ENCODE data around the gene DENND2A.
"Not testable (repeated sequence)": the region's sequence is repeated elsewhere in the genome, so short reads cannot be mapped to it uniquely, and the experiment has no call there.

Gene DENND2A

GRCh38 chr7:140564643-140565042 lies 76.0 kb downstream of the DENND2A start:
- DNase-seq (ENCODE audit: low read depth): no peak
- TF ChIP-seq, protein P1, sequence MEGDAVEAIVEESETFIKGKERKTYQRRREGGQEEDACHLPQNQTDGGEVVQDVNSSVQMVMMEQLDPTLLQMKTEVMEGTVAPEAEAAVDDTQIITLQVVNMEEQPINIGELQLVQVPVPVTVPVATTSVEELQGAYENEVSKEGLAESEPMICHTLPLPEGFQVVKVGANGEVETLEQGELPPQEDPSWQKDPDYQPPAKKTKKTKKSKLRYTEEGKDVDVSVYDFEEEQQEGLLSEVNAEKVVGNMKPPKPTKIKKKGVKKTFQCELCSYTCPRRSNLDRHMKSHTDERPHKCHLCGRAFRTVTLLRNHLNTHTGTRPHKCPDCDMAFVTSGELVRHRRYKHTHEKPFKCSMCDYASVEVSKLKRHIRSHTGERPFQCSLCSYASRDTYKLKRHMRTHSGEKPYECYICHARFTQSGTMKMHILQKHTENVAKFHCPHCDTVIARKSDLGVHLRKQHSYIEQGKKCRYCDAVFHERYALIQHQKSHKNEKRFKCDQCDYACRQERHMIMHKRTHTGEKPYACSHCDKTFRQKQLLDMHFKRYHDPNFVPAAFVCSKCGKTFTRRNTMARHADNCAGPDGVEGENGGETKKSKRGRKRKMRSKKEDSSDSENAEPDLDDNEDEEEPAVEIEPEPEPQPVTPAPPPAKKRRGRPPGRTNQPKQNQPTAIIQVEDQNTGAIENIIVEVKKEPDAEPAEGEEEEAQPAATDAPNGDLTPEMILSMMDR (IDR thresholded peaks at IDR 0.05; ENCODE audit: low read depth, low read length): no peak
- no peak for TF ChIP-seq MAX (IDR thresholded peaks at IDR 0.05; ENCODE audit: low read depth, low read length)
- TF ChIP-seq MYC (IDR thresholded peaks at IDR 0.05; ENCODE audit: low read depth, low read length): no peak
- TF ChIP-seq POLR2A (IDR thresholded peaks at IDR 0.05; ENCODE audit: extremely low read depth, insufficient read length): no peak
- H3K4me3 ChIP-seq (ENCODE audit: low read depth, low read length): no peak overlapping the region

GRCh38 chr7:140562926-140563481 lies 77.6 kb downstream of the DENND2A start:
- no peak for DNase-seq (ENCODE audit: low read depth)
- TF ChIP-seq MYC (IDR thresholded peaks at IDR 0.05; ENCODE audit: low read depth, low read length) (no peak), MAX (IDR thresholded peaks at IDR 0.05; ENCODE audit: low read depth, low read length) (no peak), POLR2A (IDR thresholded peaks at IDR 0.05; ENCODE audit: extremely low read depth, insufficient read length) (no peak)
- TF ChIP-seq, protein P1 (IDR thresholded peaks at IDR 0.05; ENCODE audit: low read depth, low read length): no peak
- no peak overlapping the region for H3K4me3 ChIP-seq (ENCODE audit: low read depth, low read length)

DNA sequence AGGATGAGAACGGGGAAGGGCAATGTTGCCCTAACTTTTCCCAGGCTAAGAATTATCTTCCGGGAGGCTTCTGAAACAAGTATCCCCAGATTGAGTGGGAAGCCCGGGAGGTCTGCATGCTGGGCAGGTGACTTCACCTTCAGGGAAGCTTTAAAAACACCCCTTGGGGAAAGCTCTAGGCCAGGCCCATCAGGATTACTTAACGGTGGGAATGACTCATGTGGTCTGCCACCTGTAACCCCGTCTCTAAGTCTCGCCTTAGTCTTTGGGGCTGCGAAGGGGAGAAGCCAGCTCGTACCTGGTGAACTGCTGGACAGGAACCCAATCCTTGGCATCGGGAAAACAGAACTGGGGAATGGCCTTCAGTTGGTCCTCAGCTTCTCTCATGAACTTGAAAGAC lies 81.2 kb downstream of the DENND2A start:
- DNase-seq (ENCODE audit: low read depth): no peak
- TF ChIP-seq MAX (IDR thresholded peaks at IDR 0.05; ENCODE audit: low read depth, low read length): no peak
- TF ChIP-seq MYC (IDR thresholded peaks at IDR 0.05; ENCODE audit: low read depth, low read length): no peak
- no peak for TF ChIP-seq POLR2A (IDR thresholded peaks at IDR 0.05; ENCODE audit: extremely low read depth, insufficient read length)
- TF ChIP-seq, protein P1 (IDR thresholded peaks at IDR 0.05; ENCODE audit: low read depth, low read length): no peak
- H3K4me3 ChIP-seq (ENCODE audit: low read depth, low read length): no peak overlapping the region

GRCh38 chr7:140557809-140558518 lies 82.6 kb downstream of the DENND2A start:
- no peak overlapping the region for H3K4me3 ChIP-seq (ENCODE audit: low read depth, low read length)
- TF ChIP-seq MYC (IDR thresholded peaks at IDR 0.05; ENCODE audit: low read depth, low read length) (no peak), MAX (IDR thresholded peaks at IDR 0.05; ENCODE audit: low read depth, low read length) (no peak), POLR2A (IDR thresholded peaks at IDR 0.05; ENCODE audit: extremely low read depth, insufficient read length) (no peak)
- TF ChIP-seq, protein P1 (IDR thresholded peaks at IDR 0.05; ENCODE audit: low read depth, low read length): no peak
- DNase-seq (ENCODE audit: low read depth): no peak

GRCh38 chr7:140557069-140557468 lies 83.5 kb downstream of the DENND2A start:
- TF ChIP-seq, protein P1 (IDR thresholded peaks at IDR 0.05; ENCODE audit: low read depth, low read length): no peak
- TF ChIP-seq MAX (IDR thresholded peaks at IDR 0.05; ENCODE audit: low read depth, low read length) (no peak), POLR2A (IDR thresholded peaks at IDR 0.05; ENCODE audit: extremely low read depth, insufficient read length) (no peak), MYC (IDR thresholded peaks at IDR 0.05; ENCODE audit: low read depth, low read length) (no peak)
- no peak overlapping the region for H3K4me3 ChIP-seq (ENCODE audit: low read depth, low read length)
- DNase-seq (ENCODE audit: low read depth): no peak

GRCh38 chr7:140553236-140553635 lies 87.4 kb downstream of the DENND2A start:
- H3K4me3 ChIP-seq (ENCODE audit: low read depth, low read length); DNase-seq (ENCODE audit: low read depth): not testable (repeated sequence)

Measured in NB4 (cell line).